Smooth muscle cell (in vitro differentiated cells): ENCODE measurements around the gene AHR. TPM values are rescaled to one million over a fixed set of nuclear protein-coding genes. Genes with fewer than 3 reads are reported as not detected.

ENCODE experiments used
- DNase-seq: peaks from one replicate; lab custom pipeline; 2025; ENCODE audit not compliant: unreplicated experiment; lab: John Stamatoyannopoulos, UW
- H2AFZ ChIP-seq: fragments of 200-600 bp; sonication (generic); 2 replicates; pipeline ENCODE4 v1.6.0; 2016; ENCODE audit warnings: antibody characterized with exemption, low read depth, mild to moderate bottlenecking
- H3F3A ChIP-seq: fragments of 200-600 bp; sonication (generic); 2 replicates; pipeline ENCODE4 v1.6.0; 2017; ENCODE audit warnings: antibody characterized with exemption, low read depth
- H3K27ac ChIP-seq: fragments of 200-600 bp; sonication (generic); 2 replicates; pipeline ENCODE4 v1.5.1; 2016; ENCODE audit warnings: low read depth, mild to moderate bottlenecking
- H3K27me3 ChIP-seq: fragments of 200-600 bp; sonication (generic); 2 replicates; pipeline ENCODE4 v1.6.1; 2016; ENCODE audit warnings: low read depth, mild to moderate bottlenecking
- H3K36me3 ChIP-seq: fragments of 200-600 bp; sonication (generic); 2 replicates; pipeline ENCODE4 v1.5.1; 2016; ENCODE audit warnings: low read depth
- H3K4me1 ChIP-seq: fragments of 200-600 bp; sonication (generic); 2 replicates; pipeline ENCODE4 v1.5.1; 2016; ENCODE audit warnings: low read depth
- H3K4me2 ChIP-seq: fragments of 200-600 bp; sonication (generic); 2 replicates; pipeline ENCODE4 v1.6.0; 2016; ENCODE audit warnings: mild to moderate bottlenecking
- H3K4me3 ChIP-seq: fragments of 200-600 bp; sonication (generic); 2 replicates; pipeline ENCODE4 v1.5.1; 2016; ENCODE audit warnings: mild to moderate bottlenecking
- H3K79me2 ChIP-seq: fragments of 200-600 bp; sonication (generic); 2 replicates; pipeline ENCODE4 v1.6.0; 2016; ENCODE audit warnings: low read depth, mild to moderate bottlenecking
- H3K9ac ChIP-seq: fragments of 200-600 bp; sonication (generic); 2 replicates; pipeline ENCODE4 v1.6.0; 2016; ENCODE audit warnings: low read depth
- H3K9me3 ChIP-seq: fragments of 200-600 bp; sonication (generic); replicated peaks from 2 replicates; pipeline ENCODE4 v1.5.1; 2016; ENCODE audit warnings: low read depth
- H4K20me1 ChIP-seq: fragments of 200-600 bp; sonication (generic); 2 replicates; pipeline ENCODE4 v1.6.0; 2016; ENCODE audit warnings: low read depth
- CTCF ChIP-seq: fragments of 200-600 bp; sonication (generic); IDR thresholded peaks from 2 replicates; pipeline ENCODE4 v1.5.1; 2017; ENCODE audit warnings: borderline replicate concordance, mild to moderate bottlenecking, antibody characterized with exemption; ENCODE audit not compliant: insufficient read depth, poor library complexity, severe bottlenecking
- WGBS: methylation state at CpG from one replicate; pipeline ENCODE4 v1.1.7; 2016; ENCODE audit warnings: low lambda C conversion rate; 5-methylcytosine and 5-hydroxymethylcytosine counted together
- polyA plus RNA-seq: library from polyadenylated mRNA; unstranded; fragments of >200 nt; fragmentation: Nextera tagmentation; extraction: Ambion mirVana; gene quantifications from 2 replicates; pipeline ENCODE4 v1.2.1, GENCODE V29; 2016
- total RNA-seq: library from RNA; depleted of rRNA; stranded (reverse); fragments of >200 nt; gene quantifications from 2 replicates; pipeline ENCODE4 v1.2.3, GENCODE V29; 2014

AHR gene
- total and polyA plus RNA-seq, 2 experiments from 2014 or later, result 25.7 to 174 TPM

GRCh38 chr7:17369691-17370426, 71.4 kb downstream of the AHR start:
- Histone ChIP-seq H3K9ac (peak overlapping the region; percentile 87), H3K79me2 (no peaks in the 10 kb centered on the region), H3K27ac (peak overlapping the region; percentile 99), H3K4me2 (peak overlapping the region; percentile 69), H3K27me3 (no peaks in the 10 kb centered on the region), H3F3A (no peaks in the 10 kb centered on the region), H4K20me1 (no peaks in the 10 kb centered on the region), H3K4me3 (no peak overlapping the region), H3K36me3 (no peaks in the 10 kb centered on the region), H3K9me3 (no peaks in the 10 kb centered on the region), H2AFZ (no peak overlapping the region), H3K4me1 (peaks cover 33% of the 10 kb centered on the region)
- no peak for DNase-seq
- 37% methylated on average over 8 of the region's 8 CpGs for WGBS
- TF ChIP-seq CTCF, result no peak

- WGBS, result 94% methylated on average over 4 of the region's 4 CpGs
These were observed 72.6 kb downstream of the AHR start for GRCh38 chr7:17370901-17371585.

GRCh38 chr7:17371671-17372524, 73.4 kb downstream of the AHR start:
- Histone ChIP-seq H3K36me3 (no peaks in the 10 kb centered on the region), H3K4me3 (no peak overlapping the region), H2AFZ (no peak overlapping the region), H3K79me2 (no peaks in the 10 kb centered on the region), H3K9ac (peak overlapping the region; percentile 90), H3F3A (no peaks in the 10 kb centered on the region), H3K4me2 (peak overlapping the region; percentile 69), H3K27ac (peak overlapping the region; percentile 99), H4K20me1 (no peaks in the 10 kb centered on the region), H3K27me3 (no peaks in the 10 kb centered on the region), H3K4me1 (peaks cover 33% of the 10 kb centered on the region), H3K9me3 (no peaks in the 10 kb centered on the region)
- DNase-seq, result no peak
- 27% methylated on average over 3 of the region's 3 CpGs for WGBS
- no peak for TF ChIP-seq CTCF

More at GRCh38 chr7:17370901-17371585, 72.6 kb downstream of the AHR start:
- H4K20me1 ChIP-seq, result no peaks in the 10 kb centered on the region
- H3K4me2 ChIP-seq, result peak overlapping the region; percentile 69
- no peaks in the 10 kb centered on the region for H3K36me3 ChIP-seq
- H2AFZ ChIP-seq, result no peak overlapping the region
- no peak overlapping the region for H3K4me3 ChIP-seq
- H3K27ac ChIP-seq, result peak overlapping the region; percentile 99
- no peaks in the 10 kb centered on the region for H3K79me2 ChIP-seq
- no peaks in the 10 kb centered on the region for H3K27me3 ChIP-seq
- H3K9me3 ChIP-seq, result no peaks in the 10 kb centered on the region
- no peak for TF ChIP-seq CTCF
- peak overlapping the region; percentile 87 for H3K9ac ChIP-seq
- no peaks in the 10 kb centered on the region for H3F3A ChIP-seq
- no peak for DNase-seq
- peaks cover 33% of the 10 kb centered on the region for H3K4me1 ChIP-seq
